ENCODE results near the gene SVIP. TPM values are rescaled to one million over a fixed set of nuclear protein-coding genes. Genes with fewer than 3 reads are reported as not detected.

The SVIP gene
- polyA plus RNA-seq, 4 donors = 10.6 to 29.3 (median 13.1) TPM

GRCh38 chr11:22787551-22788162, 41.9 kb downstream of the SVIP start:
- no peak for FAIRE-seq
- no peaks in the 10 kb centered on the region for H3K36me3 ChIP-seq (ENCODE audit: control insufficient read depth in 3 of 3, insufficient read depth in 2 of 3, low read depth in 1 of 3, low read length in 3 of 3)

GRCh38 chr11:22787055-22787454, 42.5 kb downstream of the SVIP start:
- no peak overlapping the region for H3K4me3 ChIP-seq (ENCODE audit: low read depth in 1 of 3, low read length in 3 of 3)
- no peaks in the 10 kb centered on the region for H3K36me3 ChIP-seq (ENCODE audit: control insufficient read depth in 3 of 3, insufficient read depth in 2 of 3, low read depth in 1 of 3, low read length in 3 of 3)
- no peaks in the 10 kb centered on the region for H3K27me3 ChIP-seq (ENCODE audit: control insufficient read depth in 3 of 3, insufficient read depth in 3 of 3, low read length in 3 of 3)
- H3K9me3 ChIP-seq (ENCODE audit: control insufficient read depth in 2 of 2, insufficient read depth in 1 of 2, low read depth in 1 of 2, low read length in 1 of 2) = no peaks in the 10 kb centered on the region
- no peak overlapping the region for H3K27ac ChIP-seq (ENCODE audit: low read depth in 1 of 3, low read length in 2 of 3)
- H3K4me1 ChIP-seq (ENCODE audit: control insufficient read depth in 3 of 3, insufficient read depth in 2 of 3, low read depth in 1 of 3, low read length in 2 of 3) = no peaks in the 10 kb centered on the region
- DNase-seq (no peak), FAIRE-seq (no peak)
- 71 to 78% (median 77%) methylated on average over 2 of the region's 2 CpGs for WGBS, 3 donors

More at GRCh38 chr11:22787551-22788162, 41.9 kb downstream of the SVIP start:
- 28 to 34% (median 30%) methylated on average over 9 of the region's 9 CpGs for WGBS, 3 donors
- no peaks in the 10 kb centered on the region for H3K4me1 ChIP-seq (ENCODE audit: control insufficient read depth in 3 of 3, insufficient read depth in 2 of 3, low read depth in 1 of 3, low read length in 2 of 3)
- no peak overlapping the region for H3K4me3 ChIP-seq (ENCODE audit: low read depth in 1 of 3, low read length in 3 of 3)
- no peaks in the 10 kb centered on the region for H3K27me3 ChIP-seq (ENCODE audit: control insufficient read depth in 3 of 3, insufficient read depth in 3 of 3, low read length in 3 of 3)
- peak; percentile 39 to 59 for DNase-seq
- H3K27ac ChIP-seq (ENCODE audit: low read depth in 1 of 3, low read length in 2 of 3) = no peak overlapping the region
- H3K9me3 ChIP-seq (ENCODE audit: control insufficient read depth in 2 of 2, insufficient read depth in 1 of 2, low read depth in 1 of 2, low read length in 1 of 2) = no peaks in the 10 kb centered on the region

- Histone ChIP-seq H3K36me3 (ENCODE audit: control insufficient read depth in 3 of 3, insufficient read depth in 2 of 3, low read depth in 1 of 3, low read length in 3 of 3) (no peaks in the 10 kb centered on the region), H3K4me3 (ENCODE audit: low read depth in 1 of 3, low read length in 3 of 3) (no peak overlapping the region), H3K27ac (ENCODE audit: low read depth in 1 of 3, low read length in 2 of 3) (no peak overlapping the region), H3K27me3 (ENCODE audit: control insufficient read depth in 3 of 3, insufficient read depth in 3 of 3, low read length in 3 of 3) (no peaks in the 10 kb centered on the region), H3K9me3 (ENCODE audit: control insufficient read depth in 2 of 2, insufficient read depth in 1 of 2, low read depth in 1 of 2, low read length in 1 of 2) (no peaks in the 10 kb centered on the region), H3K4me1 (ENCODE audit: control insufficient read depth in 3 of 3, insufficient read depth in 2 of 3, low read depth in 1 of 3, low read length in 2 of 3) (no peaks in the 10 kb centered on the region)
- FAIRE-seq (no peak), DNase-seq (no peak)
- WGBS, 3 donors = 82 to 88% (median 87%) methylated on average over 3 of the region's 3 CpGs
Observed at GRCh38 chr11:22786475-22786874, 43.1 kb downstream of the SVIP start.

GRCh38 chr11:22785251-22785650, 44.4 kb downstream of the SVIP start:
- no peak for FAIRE-seq
- DNase-seq = peak; percentile 10 to 31
- Histone ChIP-seq H3K36me3 (ENCODE audit: control insufficient read depth in 3 of 3, insufficient read depth in 2 of 3, low read depth in 1 of 3, low read length in 3 of 3) (no peaks in the 10 kb centered on the region), H3K27ac (ENCODE audit: low read depth in 1 of 3, low read length in 2 of 3) (no peak overlapping the region), H3K9me3 (ENCODE audit: control insufficient read depth in 2 of 2, insufficient read depth in 1 of 2, low read depth in 1 of 2, low read length in 1 of 2) (no peaks in the 10 kb centered on the region), H3K27me3 (ENCODE audit: control insufficient read depth in 3 of 3, insufficient read depth in 3 of 3, low read length in 3 of 3) (no peaks in the 10 kb centered on the region), H3K4me3 (ENCODE audit: low read depth in 1 of 3, low read length in 3 of 3) (no peak overlapping the region), H3K4me1 (ENCODE audit: control insufficient read depth in 3 of 3, insufficient read depth in 2 of 3, low read depth in 1 of 3, low read length in 2 of 3) (no peaks in the 10 kb centered on the region)

- Histone ChIP-seq H3K27me3 (ENCODE audit: control insufficient read depth in 3 of 3, insufficient read depth in 3 of 3, low read length in 3 of 3) (no peaks in the 10 kb centered on the region), H3K4me1 (ENCODE audit: control insufficient read depth in 3 of 3, insufficient read depth in 2 of 3, low read depth in 1 of 3, low read length in 2 of 3) (no peaks in the 10 kb centered on the region), H3K4me3 (ENCODE audit: low read depth in 1 of 3, low read length in 3 of 3) (no peak overlapping the region), H3K9me3 (ENCODE audit: control insufficient read depth in 2 of 2, insufficient read depth in 1 of 2, low read depth in 1 of 2, low read length in 1 of 2) (no peaks in the 10 kb centered on the region), H3K36me3 (ENCODE audit: control insufficient read depth in 3 of 3, insufficient read depth in 2 of 3, low read depth in 1 of 3, low read length in 3 of 3) (no peaks in the 10 kb centered on the region), H3K27ac (ENCODE audit: low read depth in 1 of 3, low read length in 2 of 3) (no peak overlapping the region)
- 34 to 62% (median 53%) methylated on average over 3 of the region's 3 CpGs for WGBS, 3 donors
- DNase-seq = no peak
- FAIRE-seq = no peak
Observed at GRCh38 chr11:22780952-22781593, 48.5 kb downstream of the SVIP start.

GRCh38 chr11:22779850-22780249, 49.8 kb downstream of the SVIP start:
- no peak overlapping the region for H3K27ac ChIP-seq (ENCODE audit: low read depth in 1 of 3, low read length in 2 of 3)
- H3K9me3 ChIP-seq (ENCODE audit: control insufficient read depth in 2 of 2, insufficient read depth in 1 of 2, low read depth in 1 of 2, low read length in 1 of 2) = no peaks in the 10 kb centered on the region
- DNase-seq (no peak), FAIRE-seq (no peak)
- no peaks in the 10 kb centered on the region for H3K36me3 ChIP-seq (ENCODE audit: control insufficient read depth in 3 of 3, insufficient read depth in 2 of 3, low read depth in 1 of 3, low read length in 3 of 3)
- H3K4me3 ChIP-seq (ENCODE audit: low read depth in 1 of 3, low read length in 3 of 3) = no peak overlapping the region
- no peaks in the 10 kb centered on the region for H3K4me1 ChIP-seq (ENCODE audit: control insufficient read depth in 3 of 3, insufficient read depth in 2 of 3, low read depth in 1 of 3, low read length in 2 of 3)
- no peaks in the 10 kb centered on the region for H3K27me3 ChIP-seq (ENCODE audit: control insufficient read depth in 3 of 3, insufficient read depth in 3 of 3, low read length in 3 of 3)
- 84 to 88% (median 88%) methylated on average over 5 of the region's 5 CpGs for WGBS, 3 donors

- Histone ChIP-seq H3K27ac (ENCODE audit: low read depth in 1 of 3, low read length in 2 of 3) (no peak overlapping the region), H3K36me3 (ENCODE audit: control insufficient read depth in 3 of 3, insufficient read depth in 2 of 3, low read depth in 1 of 3, low read length in 3 of 3) (no peaks in the 10 kb centered on the region), H3K9me3 (ENCODE audit: control insufficient read depth in 2 of 2, insufficient read depth in 1 of 2, low read depth in 1 of 2, low read length in 1 of 2) (no peaks in the 10 kb centered on the region), H3K4me1 (ENCODE audit: control insufficient read depth in 3 of 3, insufficient read depth in 2 of 3, low read depth in 1 of 3, low read length in 2 of 3) (no peaks in the 10 kb centered on the region), H3K4me3 (ENCODE audit: low read depth in 1 of 3, low read length in 3 of 3) (no peak overlapping the region), H3K27me3 (ENCODE audit: control insufficient read depth in 3 of 3, insufficient read depth in 3 of 3, low read length in 3 of 3) (no peaks in the 10 kb centered on the region)
- DNase-seq = peak; percentile 4 to 6
- no peak for FAIRE-seq
Observed at GRCh38 chr11:22778642-22779041, 51.0 kb downstream of the SVIP start.

- DNase-seq = no peak
- no peak for FAIRE-seq
- Histone ChIP-seq H3K4me1 (ENCODE audit: control insufficient read depth in 3 of 3, insufficient read depth in 2 of 3, low read depth in 1 of 3, low read length in 2 of 3) (no peaks in the 10 kb centered on the region), H3K27ac (ENCODE audit: low read depth in 1 of 3, low read length in 2 of 3) (no peak overlapping the region), H3K9me3 (ENCODE audit: control insufficient read depth in 2 of 2, insufficient read depth in 1 of 2, low read depth in 1 of 2, low read length in 1 of 2) (no peaks in the 10 kb centered on the region), H3K27me3 (ENCODE audit: control insufficient read depth in 3 of 3, insufficient read depth in 3 of 3, low read length in 3 of 3) (no peaks in the 10 kb centered on the region), H3K36me3 (ENCODE audit: control insufficient read depth in 3 of 3, insufficient read depth in 2 of 3, low read depth in 1 of 3, low read length in 3 of 3) (no peaks in the 10 kb centered on the region), H3K4me3 (ENCODE audit: low read depth in 1 of 3, low read length in 3 of 3) (no peak overlapping the region)
- WGBS, 3 donors = 78 to 88% (median 84%) methylated on average over 5 of the region's 5 CpGs
Observed at GRCh38 chr11:22775248-22775647, 54.4 kb downstream of the SVIP start.

GRCh38 chr11:22774716-22775115, 54.9 kb downstream of the SVIP start:
- H3K4me3 ChIP-seq (ENCODE audit: low read depth in 1 of 3, low read length in 3 of 3) = no peak overlapping the region
- FAIRE-seq (no peak), DNase-seq (no peak)
- WGBS, 3 donors = 83 to 84% (median 83%) methylated on average over 2 of the region's 2 CpGs
- H3K36me3 ChIP-seq (ENCODE audit: control insufficient read depth in 3 of 3, insufficient read depth in 2 of 3, low read depth in 1 of 3, low read length in 3 of 3) = no peaks in the 10 kb centered on the region
- no peak overlapping the region for H3K27ac ChIP-seq (ENCODE audit: low read depth in 1 of 3, low read length in 2 of 3)
- H3K27me3 ChIP-seq (ENCODE audit: control insufficient read depth in 3 of 3, insufficient read depth in 3 of 3, low read length in 3 of 3) = no peaks in the 10 kb centered on the region
- no peaks in the 10 kb centered on the region for H3K9me3 ChIP-seq (ENCODE audit: control insufficient read depth in 2 of 2, insufficient read depth in 1 of 2, low read depth in 1 of 2, low read length in 1 of 2)
- H3K4me1 ChIP-seq (ENCODE audit: control insufficient read depth in 3 of 3, insufficient read depth in 2 of 3, low read depth in 1 of 3, low read length in 2 of 3) = no peaks in the 10 kb centered on the region

All from small intestine (tissue), 7 donors.